ENCODE measurements around the gene ZNF534.
"Not testable (repeated sequence)": the region's sequence is repeated elsewhere in the genome, so short reads cannot be mapped to it uniquely, and the experiment has no call there.

The ZNF534 gene

DNA sequence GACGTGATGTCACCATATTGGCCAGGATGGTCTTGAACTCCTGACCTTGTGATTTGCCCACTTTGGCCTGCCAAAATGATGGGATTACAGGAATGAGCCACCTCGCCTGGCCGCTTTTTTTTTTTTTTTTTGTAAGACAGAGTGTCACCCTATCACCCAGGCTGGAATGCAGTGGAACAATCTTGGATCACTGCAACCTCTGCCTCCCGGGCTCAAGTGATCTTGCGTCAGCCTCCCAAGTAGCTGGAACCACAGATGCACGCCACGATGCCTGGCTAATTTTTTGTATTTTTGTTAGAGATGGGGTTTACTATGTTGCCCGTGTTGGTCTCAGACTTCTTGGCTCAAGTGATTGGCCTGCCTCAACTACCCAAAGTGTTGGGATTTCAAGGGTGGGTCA, 69.6 kb downstream of the ZNF534 start:
- TF ChIP-seq, protein P1, sequence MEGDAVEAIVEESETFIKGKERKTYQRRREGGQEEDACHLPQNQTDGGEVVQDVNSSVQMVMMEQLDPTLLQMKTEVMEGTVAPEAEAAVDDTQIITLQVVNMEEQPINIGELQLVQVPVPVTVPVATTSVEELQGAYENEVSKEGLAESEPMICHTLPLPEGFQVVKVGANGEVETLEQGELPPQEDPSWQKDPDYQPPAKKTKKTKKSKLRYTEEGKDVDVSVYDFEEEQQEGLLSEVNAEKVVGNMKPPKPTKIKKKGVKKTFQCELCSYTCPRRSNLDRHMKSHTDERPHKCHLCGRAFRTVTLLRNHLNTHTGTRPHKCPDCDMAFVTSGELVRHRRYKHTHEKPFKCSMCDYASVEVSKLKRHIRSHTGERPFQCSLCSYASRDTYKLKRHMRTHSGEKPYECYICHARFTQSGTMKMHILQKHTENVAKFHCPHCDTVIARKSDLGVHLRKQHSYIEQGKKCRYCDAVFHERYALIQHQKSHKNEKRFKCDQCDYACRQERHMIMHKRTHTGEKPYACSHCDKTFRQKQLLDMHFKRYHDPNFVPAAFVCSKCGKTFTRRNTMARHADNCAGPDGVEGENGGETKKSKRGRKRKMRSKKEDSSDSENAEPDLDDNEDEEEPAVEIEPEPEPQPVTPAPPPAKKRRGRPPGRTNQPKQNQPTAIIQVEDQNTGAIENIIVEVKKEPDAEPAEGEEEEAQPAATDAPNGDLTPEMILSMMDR (IDR thresholded peaks at IDR 0.05; ENCODE audit: control insufficient read depth, insufficient read depth, low read depth, low read length, missing control alignments) = no peak
- no peak for DNase-seq (ENCODE audit: low read depth)
- no peak overlapping the region for H3K4me3 ChIP-seq (ENCODE audit: control insufficient read depth, low read depth, low read length)

DNA sequence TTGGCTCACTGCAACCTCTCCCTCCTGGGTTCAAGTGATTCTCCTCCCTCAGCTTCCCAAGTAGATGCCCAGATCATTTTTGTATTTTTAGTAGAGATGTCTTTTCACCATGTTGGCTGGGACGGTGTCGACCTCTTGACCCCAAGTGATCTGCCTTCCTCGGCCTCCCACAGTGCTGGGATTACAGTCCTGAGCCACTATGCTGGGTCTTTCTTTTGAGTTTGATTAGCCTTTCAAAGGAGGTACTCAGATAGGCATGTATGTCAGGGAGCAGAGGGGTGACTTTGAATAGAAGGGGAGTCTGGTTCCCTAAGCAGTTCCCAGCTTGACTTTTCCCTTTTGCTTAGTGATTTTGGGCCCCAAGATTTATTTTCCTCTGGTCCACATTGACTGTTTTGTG, 71.5 kb downstream of the ZNF534 start:
- DNase-seq (ENCODE audit: low read depth); H3K4me3 ChIP-seq (ENCODE audit: control insufficient read depth, low read depth, low read length): not testable (repeated sequence)

DNA sequence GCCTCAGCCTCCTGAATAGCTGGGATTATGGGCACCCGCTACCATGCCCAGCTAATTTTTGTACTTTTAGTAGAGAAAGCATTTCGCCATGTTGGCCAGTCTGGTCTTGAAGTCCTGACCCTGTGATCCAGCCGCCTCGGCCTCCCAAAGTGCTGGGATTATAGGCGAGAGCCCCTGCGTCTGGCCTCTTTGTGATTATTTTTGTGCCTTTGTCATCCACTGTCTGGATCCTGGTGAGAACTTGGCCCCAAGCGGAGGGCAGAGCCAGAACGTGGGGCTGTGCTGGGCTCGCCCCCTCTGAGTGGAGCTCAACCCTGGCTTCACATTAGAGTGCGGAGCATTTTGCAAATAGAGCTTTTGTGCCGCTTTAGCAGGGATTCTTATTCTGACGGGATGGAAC, 72.0 kb downstream of the ZNF534 start:
- DNase-seq (ENCODE audit: low read depth); H3K4me3 ChIP-seq (ENCODE audit: control insufficient read depth, low read depth, low read length): not testable (repeated sequence)
